A673 (cell line): Measurements from ENCODE around the gene FAM81A.

Experiments
- EZH2 ChIP-seq: fragments of 200-600 bp; sonication (generic); IDR thresholded peaks from 2 replicates; pipeline ENCODE4 v1.6.1; 2017; ENCODE audit warnings: borderline replicate concordance, low read depth, mild to moderate bottlenecking, mixed read lengths, antibody characterized with exemption, low read length; ENCODE audit not compliant: poor library complexity, severe bottlenecking
- TF ChIP-seq, protein P1 (sequence below): fragments of 300-800, 200-600 bp; sonication (generic); conservative IDR thresholded peaks from 2 replicates; pipeline ENCODE4 v1.5.1; 2017; ENCODE audit warnings: low read depth, mild to moderate bottlenecking, antibody characterized with exemption, low read length, moderate library complexity, mixed read lengths

GRCh38 chr15:59434481-59434880 is 3.5 kb upstream of the FAM81A start:
- TF ChIP-seq, protein P1, sequence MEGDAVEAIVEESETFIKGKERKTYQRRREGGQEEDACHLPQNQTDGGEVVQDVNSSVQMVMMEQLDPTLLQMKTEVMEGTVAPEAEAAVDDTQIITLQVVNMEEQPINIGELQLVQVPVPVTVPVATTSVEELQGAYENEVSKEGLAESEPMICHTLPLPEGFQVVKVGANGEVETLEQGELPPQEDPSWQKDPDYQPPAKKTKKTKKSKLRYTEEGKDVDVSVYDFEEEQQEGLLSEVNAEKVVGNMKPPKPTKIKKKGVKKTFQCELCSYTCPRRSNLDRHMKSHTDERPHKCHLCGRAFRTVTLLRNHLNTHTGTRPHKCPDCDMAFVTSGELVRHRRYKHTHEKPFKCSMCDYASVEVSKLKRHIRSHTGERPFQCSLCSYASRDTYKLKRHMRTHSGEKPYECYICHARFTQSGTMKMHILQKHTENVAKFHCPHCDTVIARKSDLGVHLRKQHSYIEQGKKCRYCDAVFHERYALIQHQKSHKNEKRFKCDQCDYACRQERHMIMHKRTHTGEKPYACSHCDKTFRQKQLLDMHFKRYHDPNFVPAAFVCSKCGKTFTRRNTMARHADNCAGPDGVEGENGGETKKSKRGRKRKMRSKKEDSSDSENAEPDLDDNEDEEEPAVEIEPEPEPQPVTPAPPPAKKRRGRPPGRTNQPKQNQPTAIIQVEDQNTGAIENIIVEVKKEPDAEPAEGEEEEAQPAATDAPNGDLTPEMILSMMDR: no peak
- no peak for TF ChIP-seq EZH2
